Measurements from ENCODE around the gene XKR8.

Gene XKR8

DNA sequence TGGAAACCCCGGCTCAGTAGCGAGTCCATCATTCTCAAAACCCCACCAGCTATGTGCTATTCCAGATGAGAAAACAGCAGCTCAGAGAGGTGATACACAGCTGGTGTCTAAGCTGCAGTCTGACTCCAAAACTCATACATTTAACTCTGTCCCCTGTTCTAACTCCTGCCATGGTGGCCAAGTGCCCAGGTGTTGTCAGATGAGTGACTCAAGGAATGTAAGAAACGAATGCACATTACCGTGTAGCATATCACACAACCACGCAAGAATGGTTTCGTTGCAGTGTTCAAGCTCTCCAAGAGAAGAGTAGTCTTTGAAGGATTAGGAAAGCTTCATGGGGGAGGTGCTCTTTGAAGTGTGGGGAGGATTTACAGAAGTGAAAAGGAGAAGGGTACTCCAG lies 4.7 kb upstream of the XKR8 start:
- no peak for DNase-seq (ENCODE audit: low read depth in 2 of 2)

DNA sequence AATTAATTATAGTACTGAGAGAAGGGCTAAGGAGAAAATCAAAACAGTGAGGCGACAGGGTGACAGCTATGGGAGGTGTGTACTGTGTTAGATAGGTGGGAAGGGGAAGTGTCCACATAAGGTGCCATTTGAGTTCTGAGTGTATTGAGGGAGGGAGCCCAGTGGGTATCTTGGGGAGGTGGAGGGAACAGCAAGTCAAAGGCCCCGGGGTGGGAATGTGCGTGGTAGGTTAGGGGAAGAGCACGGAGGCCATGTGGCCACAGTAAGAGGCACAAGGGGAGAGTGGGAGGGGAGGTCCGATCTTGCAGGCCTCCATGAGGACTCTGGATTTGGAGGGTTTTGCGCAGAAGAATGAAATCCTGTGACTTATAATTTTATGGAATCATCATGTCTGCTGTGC lies 3.0 kb upstream of the XKR8 start:
- no peak for DNase-seq (ENCODE audit: low read depth in 2 of 2)

DNA sequence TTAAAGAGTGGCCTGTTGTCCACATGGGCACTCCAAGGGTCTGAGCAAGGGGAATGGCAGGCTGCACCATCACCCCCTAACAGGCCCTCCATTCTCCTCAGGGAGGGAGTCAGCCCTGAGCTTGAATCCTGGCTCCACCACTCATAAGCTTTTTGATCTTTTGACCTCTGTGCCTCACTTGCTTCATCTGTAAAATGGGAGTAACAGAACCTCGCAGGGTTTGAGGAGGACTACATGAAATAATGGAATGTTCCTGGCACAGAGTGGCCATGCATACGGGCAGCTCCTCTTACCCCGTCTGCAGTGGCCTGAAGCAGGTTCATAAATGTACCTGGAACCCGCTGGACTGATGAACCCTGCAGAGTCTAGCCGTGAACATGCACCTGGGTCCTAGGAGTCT lies 2.1 kb upstream of the XKR8 start:
- no peak for DNase-seq (ENCODE audit: low read depth in 2 of 2)

DNA sequence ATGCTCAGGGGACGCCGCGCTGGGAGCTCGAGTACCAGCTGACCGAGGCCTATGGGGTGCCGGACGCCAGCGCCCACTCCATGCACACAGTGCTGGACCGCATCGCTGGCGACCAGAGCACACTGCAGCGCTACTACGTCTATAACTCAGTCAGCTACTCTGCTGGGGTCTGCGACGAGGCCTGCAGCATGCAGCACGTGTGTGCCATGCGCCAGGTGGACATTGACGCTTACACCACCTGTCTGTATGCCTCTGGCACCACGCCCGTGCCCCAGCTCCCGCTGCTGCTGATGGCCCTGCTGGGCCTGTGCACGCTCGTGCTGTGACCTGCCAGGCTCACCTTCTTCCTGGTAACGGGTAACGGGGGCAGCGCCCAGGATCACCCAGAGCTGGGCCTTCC lies 1.3 kb upstream of the XKR8 start:
- DNase-seq (ENCODE audit: low read depth in 2 of 2): no peak

- no peak for DNase-seq (ENCODE audit: low read depth in 2 of 2)
These were observed 1.2 kb downstream of the XKR8 start for GRCh38 chr1:27960762-27961645.

DNA sequence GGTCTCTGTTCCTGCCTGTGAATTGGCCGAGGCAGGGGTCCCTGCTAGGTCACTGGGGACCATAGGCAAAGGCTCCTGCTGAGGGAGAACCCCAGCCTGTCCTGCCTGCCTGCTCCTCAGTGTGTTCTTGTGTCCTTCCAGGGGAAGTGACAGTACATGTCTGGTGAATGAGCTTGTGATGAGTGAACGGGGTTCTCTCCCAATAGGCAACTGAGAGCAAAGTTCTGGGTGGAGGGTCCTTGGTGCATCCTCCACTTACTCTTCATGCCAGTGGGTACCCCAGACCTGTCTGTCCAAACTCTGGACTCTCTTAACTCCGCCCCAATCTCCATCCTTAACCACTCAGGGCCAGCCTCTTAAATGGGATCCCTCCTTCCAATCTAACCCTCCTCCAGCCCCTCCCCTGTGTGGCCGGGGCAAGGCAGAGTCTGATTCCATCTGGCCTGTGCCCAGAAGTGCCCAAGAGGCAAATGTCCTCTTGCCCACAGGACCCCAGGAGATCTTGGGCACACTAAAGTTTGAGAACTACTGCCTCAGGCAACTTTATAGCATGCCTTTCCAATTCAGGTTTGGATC lies 2.0 kb downstream of the XKR8 start:
- DNase-seq (ENCODE audit: low read depth in 2 of 2): no peak

GRCh38 chr1:27963393-27963792 lies 3.6 kb downstream of the XKR8 start:
- no peak for DNase-seq (ENCODE audit: low read depth in 2 of 2)

DNA sequence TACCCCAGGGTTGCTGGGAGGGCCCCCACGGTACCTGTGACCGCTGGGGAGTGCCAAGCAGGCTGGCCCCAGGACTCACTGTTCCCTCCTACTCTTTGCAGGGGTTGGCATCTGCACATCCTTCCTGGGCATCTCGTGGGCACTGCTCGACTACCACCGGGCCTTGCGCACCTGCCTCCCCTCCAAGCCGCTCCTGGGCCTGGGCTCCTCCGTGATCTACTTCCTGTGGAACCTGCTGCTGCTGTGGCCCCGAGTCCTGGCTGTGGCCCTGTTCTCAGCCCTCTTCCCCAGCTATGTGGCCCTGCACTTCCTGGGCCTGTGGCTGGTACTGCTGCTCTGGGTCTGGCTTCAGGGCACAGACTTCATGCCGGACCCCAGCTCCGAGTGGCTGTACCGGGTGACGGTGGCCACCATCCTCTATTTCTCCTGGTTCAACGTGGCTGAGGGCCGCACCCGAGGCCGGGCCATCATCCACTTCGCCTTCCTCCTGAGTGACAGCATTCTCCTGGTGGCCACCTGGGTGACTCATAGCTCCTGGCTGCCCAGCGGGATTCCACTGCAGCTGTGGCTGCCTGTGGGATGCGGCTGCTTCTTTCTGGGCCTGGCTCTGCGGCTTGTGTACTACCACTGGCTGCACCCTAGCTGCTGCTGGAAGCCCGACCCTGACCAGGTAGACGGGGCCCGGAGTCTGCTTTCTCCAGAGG lies 6.8 kb downstream of the XKR8 start:
- DNase-seq (ENCODE audit: low read depth in 2 of 2): no peak

DNA sequence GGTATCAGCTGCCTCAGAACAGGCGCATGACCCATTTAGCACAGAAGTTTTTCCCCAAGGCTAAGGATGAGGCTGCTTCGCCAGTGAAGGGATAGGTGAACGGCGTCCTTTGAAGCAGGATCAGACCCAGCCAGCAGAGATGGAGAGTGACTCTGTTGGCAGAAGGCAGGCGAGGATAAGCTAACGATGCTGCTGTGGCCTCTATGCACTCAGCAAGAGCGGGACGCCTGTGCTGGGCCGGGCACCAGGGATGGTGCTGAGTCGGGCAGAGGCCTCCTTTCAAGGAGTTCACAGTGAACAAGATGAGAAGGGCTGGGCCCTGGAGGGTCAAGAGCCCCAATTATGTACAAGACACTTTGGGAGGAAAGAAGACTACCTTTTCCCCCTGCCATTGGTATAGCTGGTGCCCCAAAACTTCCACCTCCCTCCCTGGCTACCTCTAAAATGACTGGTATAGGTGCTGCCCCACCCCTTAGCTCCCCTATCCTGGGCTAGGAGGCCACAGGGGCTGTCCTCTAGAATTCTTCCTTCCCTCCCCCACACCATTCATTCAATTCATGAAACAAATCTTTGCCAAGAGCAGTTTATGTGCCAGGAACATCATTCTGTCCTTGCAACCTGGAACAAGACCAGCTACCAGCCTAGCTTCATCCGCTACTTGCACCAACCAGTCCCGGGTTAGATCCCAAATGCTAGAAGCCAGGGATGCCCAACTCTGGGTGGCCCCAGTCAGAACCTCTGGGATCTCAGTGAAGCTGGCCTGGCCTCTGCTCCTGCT lies 7.5 kb downstream of the XKR8 start:
- no peak for DNase-seq (ENCODE audit: low read depth in 2 of 2)

DNA sequence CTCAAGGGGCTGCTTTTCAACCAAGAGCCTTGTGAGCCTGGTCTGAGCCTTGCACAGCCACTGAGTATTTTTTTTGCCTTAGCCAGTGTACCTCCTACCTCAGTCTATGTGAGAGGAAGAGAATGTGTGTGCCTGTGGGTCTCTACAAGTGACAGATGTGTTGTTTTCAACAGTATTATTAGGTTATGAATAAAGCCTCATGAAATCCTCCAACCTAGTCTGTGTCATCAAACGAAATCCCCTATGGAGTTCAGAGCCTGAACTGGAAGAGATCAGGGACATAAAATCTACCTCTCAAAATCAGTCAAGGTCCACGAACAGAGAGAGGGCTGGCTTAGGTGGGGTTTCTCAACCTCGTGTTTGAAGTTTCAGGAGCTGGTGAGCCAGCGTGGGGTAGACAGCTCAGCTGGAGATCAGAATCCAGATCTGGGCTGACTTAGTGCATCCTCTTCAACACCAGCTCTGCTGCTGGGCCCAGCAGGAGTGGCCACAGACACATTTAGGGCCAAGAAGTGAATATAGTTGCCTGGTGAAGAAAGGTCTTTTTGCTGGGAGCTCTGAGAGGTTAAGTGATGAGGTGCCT lies 8.2 kb downstream of the XKR8 start:
- no peak for DNase-seq (ENCODE audit: low read depth in 2 of 2)

- DNase-seq (ENCODE audit: low read depth in 2 of 2): no peak
These were observed 8.9 kb downstream of the XKR8 start for GRCh38 chr1:27968692-27969091.

DNA sequence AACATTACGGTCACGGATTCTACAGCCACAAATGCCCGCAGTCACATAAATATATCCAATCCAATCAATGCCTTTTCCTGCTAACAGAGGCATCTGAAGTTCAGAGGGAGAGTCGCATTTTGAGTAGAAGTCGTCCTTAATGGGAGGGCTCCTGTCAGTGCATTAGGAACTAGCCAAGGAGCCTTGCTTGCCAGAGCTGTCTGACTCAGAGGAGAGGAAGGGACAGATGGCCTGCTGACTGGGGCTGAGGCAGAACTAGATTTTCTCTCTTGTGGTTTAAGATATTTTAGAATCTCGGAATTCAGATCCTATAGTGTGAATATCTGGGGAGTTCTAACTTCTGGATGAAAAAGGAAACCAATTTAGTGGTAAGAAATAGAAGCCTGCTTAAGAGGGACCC lies 10.6 kb downstream of the XKR8 start:
- no peak for DNase-seq (ENCODE audit: low read depth in 2 of 2)

- DNase-seq (ENCODE audit: low read depth in 2 of 2): no peak
These were observed 11.9 kb downstream of the XKR8 start for GRCh38 chr1:27971674-27972073.

GRCh38 chr1:27972141-27972540 lies 12.4 kb downstream of the XKR8 start:
- no peak for DNase-seq (ENCODE audit: low read depth in 2 of 2)

DNA sequence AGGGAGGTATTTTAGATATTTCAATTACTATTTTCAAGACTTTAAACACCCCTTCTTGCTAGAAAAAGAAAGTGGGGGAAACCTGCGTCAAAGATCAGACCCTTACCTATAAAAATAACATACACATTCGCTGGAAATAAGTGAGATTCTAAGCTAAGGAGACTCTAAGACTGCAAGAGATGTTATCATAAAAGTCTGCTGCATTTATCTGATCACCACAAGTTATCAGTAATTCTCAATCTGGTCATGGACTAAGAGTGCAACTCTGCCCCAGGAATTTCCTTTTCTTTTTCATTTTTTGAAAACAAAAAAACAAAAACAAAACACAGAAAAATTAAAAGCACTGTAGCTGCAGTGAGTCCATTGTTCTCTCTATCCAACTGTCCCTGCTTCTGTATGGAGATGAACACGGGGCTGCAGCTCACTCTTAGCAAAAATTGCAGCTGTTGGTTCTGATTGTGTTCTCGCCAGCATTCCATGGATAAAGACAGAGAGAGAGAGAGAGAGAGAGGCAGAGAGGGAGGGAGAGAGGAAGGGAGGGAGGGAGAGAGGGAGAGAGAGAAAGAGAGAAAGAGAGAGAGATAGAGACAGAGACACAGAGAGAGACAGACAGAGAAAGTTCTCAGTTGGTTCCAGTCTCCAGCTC lies 14.1 kb downstream of the XKR8 start:
- no peak for DNase-seq (ENCODE audit: low read depth in 2 of 2)

- no peak for DNase-seq (ENCODE audit: low read depth in 2 of 2)
These were observed 14.6 kb downstream of the XKR8 start for GRCh38 chr1:27974417-27974781.

- DNase-seq (ENCODE audit: low read depth in 2 of 2): no peak
These were observed 19.5 kb downstream of the XKR8 start for GRCh38 chr1:27979151-27979858.

GRCh38 chr1:27979859-27980201 lies 20.1 kb downstream of the XKR8 start:
- no peak for DNase-seq (ENCODE audit: low read depth in 2 of 2)

- no peak for DNase-seq (ENCODE audit: low read depth in 2 of 2)
These were observed 20.6 kb downstream of the XKR8 start for GRCh38 chr1:27980216-27980845.

GRCh38 chr1:27981145-27981544 lies 21.4 kb downstream of the XKR8 start:
- DNase-seq (ENCODE audit: low read depth in 2 of 2): no peak
